Vagina (tissue), 2 donors: ENCODE results near the gene RICTOR. TPM values are rescaled to one million over a fixed set of nuclear protein-coding genes. Genes with fewer than 3 reads are reported as not detected.

ENCODE experiments used
- DNase-seq, 2 donors: peaks; one replicate each; pipeline ENCODE4 v3.0.0-alpha.2; 2017; ENCODE audit errors: extremely low spot score in 2 of 2
- H3K27ac ChIP-seq: fragments of 200-600 bp; sonication (generic); one replicate; pipeline ENCODE4 v1.5.1; 2019
- H3K27me3 ChIP-seq: fragments of 200-600 bp; sonication (generic); one replicate; pipeline ENCODE4 v1.5.1; 2019
- H3K36me3 ChIP-seq, 2 donors: fragments of 200-600 bp; sonication (generic); one replicate each; pipeline ENCODE4 v1.5.1; 2017 to 2019
- H3K4me1 ChIP-seq: fragments of 200-600 bp; sonication (generic); one replicate; pipeline ENCODE4 v1.5.1; 2019
- H3K4me3 ChIP-seq, 2 donors: fragments of 200-600 bp; sonication (generic); 1 replicate in 1 of 2; 2 replicates in 1 of 2; pipeline ENCODE4 v1.5.1; 2016 to 2019
- H3K9me3 ChIP-seq: fragments of 200-600 bp; sonication (generic); one replicate; pipeline ENCODE4 v1.5.1; 2019
- POLR2A ChIP-seq, 2 donors: fragments of 450-650 bp; IDR thresholded peaks; one replicate each; pipeline ENCODE4 v1.6.1; 2017; ENCODE audit warnings: antibody characterized with exemption in 2 of 2, mild to moderate bottlenecking in 2 of 2, moderate library complexity in 2 of 2
- POLR2AphosphoS5 ChIP-seq, 2 donors: sonication (generic); formaldehyde crosslinking; IDR thresholded peaks; one replicate each; pipeline ENCODE4 v1.9.0; 2017; ENCODE audit warnings: antibody characterized with exemption in 2 of 2, mild to moderate bottlenecking in 2 of 2, low read depth in 1 of 2; ENCODE audit not compliant: insufficient read depth in 1 of 2
- intact Hi-C: fragments of 100-400 bp; cut with DNase I; formaldehyde crosslinking; loops from one replicate; pipeline ENCODE4 v1.15.1; 2023
- total RNA-seq: library from RNA; depleted of rRNA; stranded (reverse); fragments of >200 nt; gene quantifications from one replicate; pipeline ENCODE4 v1.2.3, GENCODE V29; 2016
- TF ChIP-seq, protein P1 (sequence below), 3 experiments: fragments of 450-650 bp in 2 of 3; fragments of 200-600 bp in 1 of 3; sonication (generic) in 1 of 3; IDR thresholded peaks; one replicate each; pipeline ENCODE4 v1.5.1; 2017 to 2019; ENCODE audit warnings: antibody characterized with exemption in 3 of 3, mild to moderate bottlenecking in 2 of 3, moderate library complexity in 2 of 3

Gene RICTOR
- total RNA-seq, 1 donor from 2014 or later: 39.3 TPM

DNA sequence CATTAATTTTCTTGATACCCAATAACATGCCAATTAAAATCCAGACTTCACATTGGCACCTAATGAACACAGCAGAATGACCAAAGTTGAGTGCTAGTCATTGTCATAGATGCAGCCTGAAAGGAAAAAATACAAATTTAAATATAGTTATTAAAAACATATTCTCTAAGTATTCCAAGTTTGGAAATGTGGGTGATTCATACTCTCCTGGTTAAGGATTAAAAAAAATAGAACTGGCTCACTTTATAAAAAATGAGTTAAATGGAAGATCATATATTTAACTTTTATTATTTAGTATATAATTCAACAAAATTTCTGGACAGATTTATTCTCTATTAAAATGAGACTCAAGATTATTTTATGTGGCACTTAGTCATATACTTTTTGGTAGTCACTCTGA, 33.2 kb upstream of the RICTOR start:
- no peak for TF ChIP-seq POLR2A (IDR thresholded peaks at IDR 0.05)
- TF ChIP-seq, protein P1, sequence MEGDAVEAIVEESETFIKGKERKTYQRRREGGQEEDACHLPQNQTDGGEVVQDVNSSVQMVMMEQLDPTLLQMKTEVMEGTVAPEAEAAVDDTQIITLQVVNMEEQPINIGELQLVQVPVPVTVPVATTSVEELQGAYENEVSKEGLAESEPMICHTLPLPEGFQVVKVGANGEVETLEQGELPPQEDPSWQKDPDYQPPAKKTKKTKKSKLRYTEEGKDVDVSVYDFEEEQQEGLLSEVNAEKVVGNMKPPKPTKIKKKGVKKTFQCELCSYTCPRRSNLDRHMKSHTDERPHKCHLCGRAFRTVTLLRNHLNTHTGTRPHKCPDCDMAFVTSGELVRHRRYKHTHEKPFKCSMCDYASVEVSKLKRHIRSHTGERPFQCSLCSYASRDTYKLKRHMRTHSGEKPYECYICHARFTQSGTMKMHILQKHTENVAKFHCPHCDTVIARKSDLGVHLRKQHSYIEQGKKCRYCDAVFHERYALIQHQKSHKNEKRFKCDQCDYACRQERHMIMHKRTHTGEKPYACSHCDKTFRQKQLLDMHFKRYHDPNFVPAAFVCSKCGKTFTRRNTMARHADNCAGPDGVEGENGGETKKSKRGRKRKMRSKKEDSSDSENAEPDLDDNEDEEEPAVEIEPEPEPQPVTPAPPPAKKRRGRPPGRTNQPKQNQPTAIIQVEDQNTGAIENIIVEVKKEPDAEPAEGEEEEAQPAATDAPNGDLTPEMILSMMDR (IDR thresholded peaks at IDR 0.05): no peak
- no peak for TF ChIP-seq POLR2AphosphoS5 (IDR thresholded peaks at IDR 0.05; ENCODE audit: insufficient read depth in 1 of 2, low read depth in 1 of 2)
- no peak overlapping the region for H3K27ac ChIP-seq
- intact Hi-C loops: no loop called here

DNA sequence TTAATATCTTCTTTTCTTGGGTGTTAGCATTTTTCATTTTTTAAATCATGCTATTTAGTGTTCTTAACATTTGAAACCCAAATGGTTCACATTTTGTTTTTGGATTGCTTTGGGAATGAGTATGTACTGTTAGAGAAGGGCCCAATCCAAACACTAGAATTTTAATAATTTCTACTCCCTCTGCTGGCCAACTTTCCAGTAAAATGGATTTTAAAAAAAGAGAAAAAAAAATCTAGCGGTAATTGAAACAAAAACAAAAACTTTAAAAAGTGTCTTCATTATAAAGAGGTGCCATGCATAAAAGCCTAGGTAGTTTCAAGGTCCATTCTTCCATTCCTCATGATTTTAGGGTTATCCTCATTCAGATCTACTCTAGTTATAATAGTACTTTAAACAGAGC, 32.1 kb upstream of the RICTOR start:
- no peaks in the 10 kb centered on the region for H3K4me1 ChIP-seq
- intact Hi-C loops: no loop called here
- H3K36me3 ChIP-seq: no peaks in the 10 kb centered on the region
- no peak overlapping the region for H3K4me3 ChIP-seq
- no peaks in the 10 kb centered on the region for H3K9me3 ChIP-seq
- DNase-seq: no peak
- no peak overlapping the region for H3K27ac ChIP-seq
- TF ChIP-seq, protein P1 (IDR thresholded peaks at IDR 0.05): no peak
- TF ChIP-seq POLR2AphosphoS5 (IDR thresholded peaks at IDR 0.05; ENCODE audit: insufficient read depth in 1 of 2, low read depth in 1 of 2): no peak
- no peaks in the 10 kb centered on the region for H3K27me3 ChIP-seq

More for the DNA sequence above, 33.2 kb upstream of the RICTOR start:
- no peak for DNase-seq
- Histone ChIP-seq H3K4me1 (no peaks in the 10 kb centered on the region), H3K27me3 (no peaks in the 10 kb centered on the region), H3K9me3 (no peaks in the 10 kb centered on the region), H3K36me3 (no peaks in the 10 kb centered on the region), H3K4me3 (no peak overlapping the region)

DNA sequence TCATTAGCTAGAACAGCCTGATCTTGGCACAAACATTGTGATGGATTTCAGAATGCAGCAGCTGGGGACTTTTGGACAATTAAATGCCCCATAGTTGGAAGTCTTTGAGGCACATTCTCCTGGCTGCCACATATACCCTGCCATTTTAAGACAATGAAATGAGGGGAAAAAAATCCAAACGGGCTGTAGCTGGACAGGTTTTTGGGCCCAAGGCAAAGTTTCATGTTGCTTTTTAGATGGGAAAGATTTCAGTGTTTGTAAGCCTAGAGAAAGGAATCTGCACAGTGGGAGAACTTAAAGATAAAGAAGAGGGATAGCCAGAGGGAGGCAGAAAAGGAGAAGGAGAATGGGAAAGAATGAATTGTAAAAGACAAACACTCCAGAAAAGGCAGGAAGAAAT, 30.0 kb upstream of the RICTOR start:
- intact Hi-C loops: no loop called here
- no peaks in the 10 kb centered on the region for H3K27me3 ChIP-seq
- no peak overlapping the region for H3K4me3 ChIP-seq
- DNase-seq: no peak
- H3K27ac ChIP-seq: no peak overlapping the region
- no peaks in the 10 kb centered on the region for H3K36me3 ChIP-seq
- H3K4me1 ChIP-seq: no peaks in the 10 kb centered on the region
- TF ChIP-seq POLR2A (IDR thresholded peaks at IDR 0.05) (no peak), POLR2AphosphoS5 (IDR thresholded peaks at IDR 0.05; ENCODE audit: insufficient read depth in 1 of 2, low read depth in 1 of 2) (no peak)
- TF ChIP-seq, protein P1 (IDR thresholded peaks at IDR 0.05): no peak
- no peaks in the 10 kb centered on the region for H3K9me3 ChIP-seq

DNA sequence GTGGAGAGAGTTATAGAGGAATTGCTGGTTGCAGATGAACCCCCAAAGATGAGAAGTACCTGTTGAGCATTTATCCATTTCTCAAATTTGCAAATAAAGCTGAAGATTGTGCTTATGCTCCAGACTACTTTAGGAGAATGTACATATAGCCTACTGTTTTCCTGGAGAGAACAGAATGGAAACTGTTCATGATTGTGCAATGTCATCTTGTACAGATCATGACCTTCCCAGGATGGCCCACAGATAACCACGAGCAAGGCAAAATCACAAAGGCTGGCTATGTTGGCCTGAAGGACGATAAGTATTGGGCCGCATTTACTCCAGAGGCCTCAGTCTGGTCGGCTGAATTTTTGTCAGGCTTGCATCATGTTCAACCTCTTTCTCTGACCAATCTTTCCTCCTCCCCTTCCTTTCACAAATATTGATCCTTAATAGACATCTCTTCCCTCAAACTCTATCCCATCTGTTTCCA, 28.5 kb upstream of the RICTOR start:
- intact Hi-C loops: no loop called here
- no peak overlapping the region for H3K27ac ChIP-seq
- H3K4me1 ChIP-seq: no peaks in the 10 kb centered on the region
- DNase-seq: no peak
- no peaks in the 10 kb centered on the region for H3K9me3 ChIP-seq
- no peak overlapping the region for H3K4me3 ChIP-seq
- H3K27me3 ChIP-seq: no peaks in the 10 kb centered on the region
- H3K36me3 ChIP-seq: no peaks in the 10 kb centered on the region
- TF ChIP-seq POLR2A (IDR thresholded peaks at IDR 0.05) (no peak), POLR2AphosphoS5 (IDR thresholded peaks at IDR 0.05; ENCODE audit: insufficient read depth in 1 of 2, low read depth in 1 of 2) (no peak)
- TF ChIP-seq, protein P1 (IDR thresholded peaks at IDR 0.05): no peak

DNA sequence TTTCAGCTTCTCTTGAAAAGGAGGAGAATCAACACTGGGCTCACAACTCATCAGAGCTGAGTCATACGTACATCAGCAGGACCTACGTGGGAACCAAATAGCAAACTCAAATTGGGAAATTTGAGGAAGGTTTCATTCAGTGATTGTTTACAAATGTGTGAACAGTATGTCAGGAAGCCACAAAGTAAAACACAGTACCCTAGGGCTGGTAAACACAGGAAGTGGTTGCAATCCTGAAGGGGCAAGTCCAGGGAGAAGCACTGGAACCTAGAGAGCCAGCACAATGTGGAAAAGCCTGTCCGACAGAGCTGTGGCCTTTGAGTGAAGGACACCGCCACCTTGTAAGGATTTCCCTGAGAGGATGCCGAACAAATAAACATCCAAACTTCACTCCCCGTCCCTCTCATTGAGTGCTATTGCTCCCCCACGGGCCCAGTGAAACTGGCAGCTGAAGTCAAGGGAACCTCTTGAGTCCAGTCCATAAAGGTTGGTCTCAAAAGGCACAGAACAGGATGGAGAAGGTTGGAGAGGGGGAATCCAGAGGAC, 26.7 kb upstream of the RICTOR start:
- H3K27ac ChIP-seq: no peak overlapping the region
- H3K4me1 ChIP-seq: no peaks in the 10 kb centered on the region
- H3K36me3 ChIP-seq: no peaks in the 10 kb centered on the region
- intact Hi-C loops: no loop called here
- no peak for DNase-seq
- no peaks in the 10 kb centered on the region for H3K27me3 ChIP-seq
- H3K4me3 ChIP-seq: no peak overlapping the region
- no peak for TF ChIP-seq POLR2AphosphoS5 (IDR thresholded peaks at IDR 0.05; ENCODE audit: insufficient read depth in 1 of 2, low read depth in 1 of 2)
- TF ChIP-seq, protein P1 (IDR thresholded peaks at IDR 0.05): no peak
- TF ChIP-seq POLR2A (IDR thresholded peaks at IDR 0.05): no peak
- no peaks in the 10 kb centered on the region for H3K9me3 ChIP-seq
